IPS-18a (cell line): ENCODE results near the gene N4BP3.

Experiments
- H3K27ac ChIP-seq: one replicate; pipeline ENCODE4 v1.5.1; 2013; ENCODE audit warnings: low read length
- H3K27me3 ChIP-seq: one replicate; pipeline ENCODE4 v1.6.1; 2013; ENCODE audit warnings: mild to moderate bottlenecking, low read length; ENCODE audit not compliant: control insufficient read depth, insufficient read depth
- H3K36me3 ChIP-seq: one replicate; pipeline ENCODE4 v1.6.1; 2013; ENCODE audit warnings: low read depth, low read length; ENCODE audit not compliant: control insufficient read depth
- H3K4me1 ChIP-seq: one replicate; pipeline ENCODE4 v1.6.1; 2013; ENCODE audit warnings: low read depth, low read length; ENCODE audit not compliant: control insufficient read depth
- H3K4me3 ChIP-seq: one replicate; pipeline ENCODE4 v1.5.1; 2013; ENCODE audit warnings: low read length
- H3K9ac ChIP-seq: one replicate; pipeline ENCODE4 v1.6.1; 2013; ENCODE audit warnings: mild to moderate bottlenecking, low read length, moderate library complexity
- H3K9me3 ChIP-seq: one replicate; pipeline ENCODE4 v1.6.1; 2013; ENCODE audit warnings: low read depth, low read length; ENCODE audit not compliant: control insufficient read depth

N4BP3 gene

GRCh38 chr5:178106086-178106485, 7.2 kb upstream of the N4BP3 start:
- H3K4me3 ChIP-seq: no peak overlapping the region
- H3K9ac ChIP-seq: no peak overlapping the region
- no peak overlapping the region for H3K27ac ChIP-seq
- no peaks in the 10 kb centered on the region for H3K9me3 ChIP-seq
- no peaks in the 10 kb centered on the region for H3K4me1 ChIP-seq
- H3K36me3 ChIP-seq: no peaks in the 10 kb centered on the region
- no peaks in the 10 kb centered on the region for H3K27me3 ChIP-seq

GRCh38 chr5:178106556-178107239, 6.6 kb upstream of the N4BP3 start:
- no peak overlapping the region for H3K4me3 ChIP-seq
- no peaks in the 10 kb centered on the region for H3K36me3 ChIP-seq
- H3K9me3 ChIP-seq: no peaks in the 10 kb centered on the region
- H3K27ac ChIP-seq: no peak overlapping the region
- H3K27me3 ChIP-seq: no peaks in the 10 kb centered on the region
- H3K4me1 ChIP-seq: no peaks in the 10 kb centered on the region
- H3K9ac ChIP-seq: no peak overlapping the region

GRCh38 chr5:178107756-178108310, 5.5 kb upstream of the N4BP3 start:
- Histone ChIP-seq H3K9ac (no peak overlapping the region), H3K27me3 (no peaks in the 10 kb centered on the region), H3K4me3 (no peak overlapping the region), H3K27ac (no peak overlapping the region), H3K4me1 (no peaks in the 10 kb centered on the region), H3K9me3 (no peaks in the 10 kb centered on the region), H3K36me3 (no peaks in the 10 kb centered on the region)

- H3K9me3 ChIP-seq: no peaks in the 10 kb centered on the region
- H3K36me3 ChIP-seq: no peaks in the 10 kb centered on the region
- no peak overlapping the region for H3K27ac ChIP-seq
- no peaks in the 10 kb centered on the region for H3K27me3 ChIP-seq
- H3K4me3 ChIP-seq: no peak overlapping the region
- no peaks in the 10 kb centered on the region for H3K4me1 ChIP-seq
- H3K9ac ChIP-seq: no peak overlapping the region
These were observed 4.9 kb upstream of the N4BP3 start for GRCh38 chr5:178108446-178108845.

- Histone ChIP-seq H3K4me3 (no peak overlapping the region), H3K9me3 (no peaks in the 10 kb centered on the region), H3K4me1 (no peaks in the 10 kb centered on the region), H3K36me3 (no peaks in the 10 kb centered on the region), H3K27ac (no peak overlapping the region), H3K9ac (no peak overlapping the region), H3K27me3 (no peaks in the 10 kb centered on the region)
These were observed 4.4 kb upstream of the N4BP3 start for GRCh38 chr5:178108966-178109365.

DNA sequence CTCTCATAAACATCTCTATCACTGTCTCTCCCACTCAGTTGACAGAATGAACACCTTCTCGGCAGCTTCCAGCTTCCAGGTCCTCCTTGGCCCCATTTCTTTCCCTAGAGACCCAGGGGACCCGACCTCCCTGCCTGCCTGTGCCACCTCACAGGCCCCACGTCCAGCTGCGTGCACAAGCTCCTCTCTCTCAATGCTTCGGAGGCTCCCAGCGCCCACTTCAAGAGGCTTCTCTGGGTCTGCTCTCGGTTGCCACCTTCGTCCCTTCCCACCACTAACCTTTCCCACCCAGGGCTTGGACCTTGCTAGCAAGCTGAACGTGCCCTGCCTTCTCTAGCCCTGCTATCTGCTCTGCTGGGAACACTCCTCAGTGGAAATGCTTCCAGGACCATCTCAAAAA, 2.8 kb upstream of the N4BP3 start:
- Histone ChIP-seq H3K36me3 (no peaks in the 10 kb centered on the region), H3K9ac (no peak overlapping the region)

GRCh38 chr5:178111925-178112324, 1.4 kb upstream of the N4BP3 start:
- no peak overlapping the region for H3K4me3 ChIP-seq
- peaks cover 18% of the 10 kb centered on the region for H3K4me1 ChIP-seq
- no peaks in the 10 kb centered on the region for H3K9me3 ChIP-seq

More for the DNA sequence above, 2.8 kb upstream of the N4BP3 start:
- Histone ChIP-seq H3K4me3 (no peak overlapping the region), H3K27me3 (no peaks in the 10 kb centered on the region), H3K4me1 (peaks cover 7% of the 10 kb centered on the region), H3K9me3 (no peaks in the 10 kb centered on the region), H3K27ac (no peak overlapping the region)

DNA sequence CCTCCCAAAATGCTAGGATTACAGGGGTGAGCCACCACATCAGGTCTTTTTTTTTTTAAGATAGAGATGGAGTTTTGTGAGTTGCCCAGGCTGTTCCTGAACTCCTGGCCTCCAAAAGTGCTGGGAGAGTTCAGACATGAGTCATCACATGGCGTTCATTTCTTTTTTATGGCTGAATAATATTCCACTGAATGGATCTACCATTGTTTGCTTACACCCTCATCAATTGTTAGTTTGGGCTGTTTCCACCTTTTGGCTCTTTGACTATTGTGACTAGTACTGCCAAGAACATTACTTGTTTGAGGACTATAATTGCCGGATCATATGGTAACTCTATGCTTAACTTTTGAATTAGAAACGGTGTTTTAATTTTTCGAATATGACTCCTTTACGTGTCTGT, 787 bp upstream of the N4BP3 start:
- no peaks in the 10 kb centered on the region for H3K36me3 ChIP-seq
- no peak overlapping the region for H3K27ac ChIP-seq
- no peaks in the 10 kb centered on the region for H3K9me3 ChIP-seq
- H3K4me3 ChIP-seq: peak overlapping the region; percentile 87
- H3K27me3 ChIP-seq: no peaks in the 10 kb centered on the region
- peak overlapping the region; percentile 33 for H3K9ac ChIP-seq
- peaks cover 24% of the 10 kb centered on the region for H3K4me1 ChIP-seq

More at GRCh38 chr5:178111925-178112324, 1.4 kb upstream of the N4BP3 start:
- H3K27ac ChIP-seq: no peak overlapping the region
- H3K9ac ChIP-seq: no peak overlapping the region
- no peaks in the 10 kb centered on the region for H3K27me3 ChIP-seq
- H3K36me3 ChIP-seq: no peaks in the 10 kb centered on the region

DNA sequence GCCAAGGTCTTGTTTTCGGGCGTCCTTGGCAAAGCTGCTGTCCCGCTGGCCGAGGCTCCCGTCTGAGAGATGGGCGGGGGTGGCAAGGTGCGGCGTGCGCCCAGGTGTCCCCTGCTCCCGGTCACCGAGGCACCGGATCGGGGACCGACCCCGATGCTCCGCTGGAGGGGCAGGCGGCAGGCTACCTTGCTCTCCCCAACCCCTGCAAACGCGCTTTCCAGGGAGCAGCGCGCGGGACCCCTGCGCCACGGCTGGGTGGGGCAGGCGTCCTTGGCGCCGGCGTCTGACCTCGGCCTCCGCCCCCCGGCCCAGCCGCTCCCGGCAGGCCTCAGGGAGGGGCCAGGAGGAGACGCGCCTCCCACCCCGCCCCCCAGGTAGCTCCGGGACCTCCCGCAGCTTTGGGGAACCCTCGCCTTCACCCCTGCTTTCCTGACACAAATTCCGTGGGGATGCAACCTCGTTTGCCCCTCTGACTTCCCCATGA, 551 bp downstream of the N4BP3 start:
- Histone ChIP-seq H3K27ac (no peak overlapping the region), H3K27me3 (no peaks in the 10 kb centered on the region), H3K9ac (peak overlapping the region; percentile 69), H3K4me1 (peaks cover 32% of the 10 kb centered on the region), H3K4me3 (peak overlapping the region; percentile 87), H3K9me3 (no peaks in the 10 kb centered on the region), H3K36me3 (no peaks in the 10 kb centered on the region)

- no peaks in the 10 kb centered on the region for H3K27me3 ChIP-seq
- H3K36me3 ChIP-seq: peaks cover 1% of the 10 kb centered on the region
- H3K9me3 ChIP-seq: no peaks in the 10 kb centered on the region
- peaks cover 32% of the 10 kb centered on the region for H3K4me1 ChIP-seq
- H3K27ac ChIP-seq: peak overlapping the region; percentile 9
- H3K9ac ChIP-seq: peak overlapping the region; percentile 69
- H3K4me3 ChIP-seq: peak overlapping the region; percentile 87
These were observed 1.2 kb downstream of the N4BP3 start for GRCh38 chr5:178114325-178115135.

DNA sequence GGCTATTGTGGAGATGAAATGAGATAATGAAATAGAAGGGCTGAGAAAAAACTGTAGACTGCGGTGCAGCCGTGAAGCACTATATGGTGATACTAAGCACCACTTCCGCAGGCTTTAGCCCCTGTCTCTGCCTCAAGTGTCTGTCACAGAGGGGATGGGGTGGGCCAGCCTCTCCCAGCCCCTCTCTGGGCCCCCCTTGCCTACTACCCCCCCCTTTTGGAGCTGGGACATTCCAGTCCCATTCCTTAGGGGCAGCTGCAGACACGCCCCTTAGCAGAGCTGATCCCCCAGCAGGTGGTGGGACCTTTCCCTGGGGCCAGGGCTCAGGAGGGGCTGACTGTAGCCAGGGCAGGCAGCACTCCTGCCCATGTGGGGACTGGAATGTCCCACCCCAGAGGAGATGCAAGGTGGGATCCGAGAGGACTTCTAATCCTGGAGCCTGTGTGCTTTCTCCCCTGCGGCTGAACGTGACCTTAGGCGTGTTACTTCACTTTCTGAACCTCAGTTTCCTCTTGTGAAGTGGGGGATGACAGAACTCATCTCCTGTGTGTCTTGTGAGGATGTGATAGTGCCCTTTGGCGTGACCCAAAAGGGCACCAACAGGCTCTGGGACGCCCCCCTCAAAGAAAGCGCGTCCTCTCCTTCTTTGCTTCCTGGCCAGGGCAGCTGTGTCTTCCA, 1.9 kb downstream of the N4BP3 start:
- Histone ChIP-seq H3K9me3 (no peaks in the 10 kb centered on the region), H3K9ac (peak overlapping the region; percentile 69), H3K27me3 (no peaks in the 10 kb centered on the region), H3K36me3 (peaks cover 7% of the 10 kb centered on the region), H3K27ac (peak overlapping the region; percentile 69), H3K4me1 (peaks cover 32% of the 10 kb centered on the region), H3K4me3 (peak overlapping the region; percentile 87)
